Activated T-cell treated with anti-CD3 and anti-CD28 coated beads, Interleukin-2, amount 50 U/mL, for 72 hours (primary cell): ENCODE data around the gene DUSP22. TPM values are rescaled to one million over a fixed set of nuclear protein-coding genes. Genes with fewer than 3 reads are reported as not detected.
"Not testable (repeated sequence)": the region's sequence is repeated elsewhere in the genome, so short reads cannot be mapped to it uniquely, and the experiment has no call there.

Experiments
- ATAC-seq, 2 donors: fragments of 150-1000 bp; cut with Tn5 transposase; replicated peaks in 1 of 2; 2 replicates each; pipeline ENCODE4 v1.10.0; 2021; ENCODE audit warnings: moderate library complexity in 2 of 2, mild to moderate bottlenecking in 1 of 2
- DNase-seq, 2 donors: peaks; one replicate each; pipeline ENCODE4 v3.0.0; 2021 to 2022; ENCODE audit warnings: mixed read lengths in 1 of 2
- H3K27ac Mint-ChIP-seq: one replicate; pipeline ENCODE4 v1.8.0; 2022; ENCODE audit warnings: mild to moderate bottlenecking, moderate library complexity, mixed read lengths
- H3K27me3 Mint-ChIP-seq: one replicate; pipeline ENCODE4 v1.8.0; 2022; ENCODE audit warnings: low read depth, mixed read lengths
- H3K36me3 Mint-ChIP-seq, 2 donors: one replicate each; pipeline ENCODE4 v1.8.0; 2022; ENCODE audit warnings: mixed read lengths in 2 of 2, mild to moderate bottlenecking in 1 of 2; ENCODE audit not compliant: insufficient read depth in 2 of 2
- H3K4me1 Mint-ChIP-seq: one replicate; pipeline ENCODE4 v1.8.0; 2022; ENCODE audit warnings: low read depth, mixed read lengths
- H3K4me3 Mint-ChIP-seq, 2 donors: one replicate each; pipeline ENCODE4 v1.8.0; 2022; ENCODE audit warnings: mild to moderate bottlenecking in 2 of 2, mixed read lengths in 2 of 2, moderate library complexity in 2 of 2
- H3K9me3 Mint-ChIP-seq, 2 donors: one replicate each; pipeline ENCODE4 v1.8.0; 2022; ENCODE audit warnings: mixed read lengths in 2 of 2
- total RNA-seq, 2 donors: library from RNA; stranded (reverse); gene quantifications; one replicate each; pipeline ENCODE4 v1.2.3, GENCODE V29; 2022

DUSP22 gene
- total RNA-seq, 2 donors from 2014 or later = 43.6 to 48.6 TPM

DNA sequence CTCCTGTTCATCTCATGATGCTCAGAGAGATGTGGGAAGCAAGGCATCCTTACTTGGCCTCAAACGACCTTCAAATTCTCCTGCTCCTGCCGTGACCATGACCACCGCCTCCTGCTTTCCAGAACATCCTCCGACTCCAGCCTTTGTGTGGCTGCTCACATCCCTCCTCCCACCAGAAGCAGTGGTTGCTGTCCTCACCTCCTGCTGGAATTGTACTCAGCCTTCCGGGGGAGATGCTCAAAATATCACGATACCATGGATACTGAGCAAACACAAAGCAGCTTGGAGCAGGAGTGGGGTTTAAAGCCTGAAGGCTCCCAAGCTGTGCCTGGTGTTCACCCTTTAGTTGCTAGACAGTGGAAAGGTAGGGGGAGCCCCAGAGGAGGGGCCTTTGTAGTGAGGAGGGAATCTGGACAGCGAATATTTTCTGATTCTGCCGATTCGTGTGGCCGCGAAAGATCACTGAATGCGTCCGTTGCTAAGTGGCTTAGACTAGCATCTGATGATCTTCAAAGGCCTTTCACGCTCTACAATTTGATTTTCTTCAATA lies 9.3 kb upstream of the DUSP22 start:
- H3K27me3 Mint-ChIP-seq = no peaks in the 10 kb centered on the region
- peaks cover 2 to 8% of the 10 kb centered on the region in 2 donors for H3K36me3 Mint-ChIP-seq
- ATAC-seq = no peak
- DNase-seq = no peak
- H3K4me1 Mint-ChIP-seq = peaks cover 29% of the 10 kb centered on the region
- no peaks in the 10 kb centered on the region for H3K9me3 Mint-ChIP-seq
- H3K4me3 Mint-ChIP-seq = no peak overlapping the region
- H3K27ac Mint-ChIP-seq = no peak overlapping the region

DNA sequence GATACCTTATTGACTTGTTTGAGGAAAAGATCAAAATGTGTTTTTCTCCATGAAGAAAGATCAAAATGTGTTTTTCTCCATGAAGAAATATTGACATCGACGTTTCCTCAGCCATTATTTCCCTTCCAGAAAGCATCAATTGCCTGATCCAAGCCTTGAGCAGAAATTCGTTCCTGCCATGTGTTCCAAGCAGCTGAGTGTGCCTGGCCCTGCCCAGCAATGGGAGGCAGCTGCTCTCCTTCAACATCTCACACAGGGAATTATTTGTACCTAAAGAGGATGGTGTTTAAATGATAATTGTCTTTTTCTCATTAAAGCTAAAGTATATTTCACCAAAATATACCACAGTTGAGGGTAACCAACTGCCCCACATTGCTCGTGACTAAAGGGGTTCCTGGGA lies 7.8 kb upstream of the DUSP22 start:
- ATAC-seq = no peak
- no peak for DNase-seq
- Mint-ChIP-seq H3K36me3 (peaks cover 2 to 8% of the 10 kb centered on the region in 2 donors), H3K9me3 (no peaks in the 10 kb centered on the region), H3K4me3 (no peak overlapping the region), H3K27ac (no peak overlapping the region), H3K27me3 (no peaks in the 10 kb centered on the region), H3K4me1 (peaks cover 38% of the 10 kb centered on the region)

GRCh38 chr6:285030-285771 lies 7.1 kb upstream of the DUSP22 start:
- H3K27me3 Mint-ChIP-seq = no peaks in the 10 kb centered on the region
- peaks cover 43% of the 10 kb centered on the region for H3K4me1 Mint-ChIP-seq
- DNase-seq (no peak), ATAC-seq (peak; percentile 25 to 34)
- H3K36me3 Mint-ChIP-seq = peaks cover 2 to 8% of the 10 kb centered on the region in 2 donors
- H3K4me3 Mint-ChIP-seq = peak overlapping the region in 1 of 2 donors; percentile 1
- no peak overlapping the region for H3K27ac Mint-ChIP-seq
- no peaks in the 10 kb centered on the region for H3K9me3 Mint-ChIP-seq

GRCh38 chr6:285902-286301 lies 6.4 kb upstream of the DUSP22 start:
- DNase-seq, H3K36me3 Mint-ChIP-seq, ATAC-seq, H3K4me3 Mint-ChIP-seq, H3K27me3 Mint-ChIP-seq, H3K9me3 Mint-ChIP-seq, H3K27ac Mint-ChIP-seq: not testable (repeated sequence)
- H3K4me1 Mint-ChIP-seq = peaks cover 49% of the 10 kb centered on the region

- Mint-ChIP-seq H3K27me3 (no peaks in the 10 kb centered on the region), H3K4me3 (peak overlapping the region; percentile 6 to 44), H3K4me1 (peaks cover 53% of the 10 kb centered on the region), H3K9me3 (no peaks in the 10 kb centered on the region), H3K27ac (no peak overlapping the region), H3K36me3 (peaks cover 0 to 2% of the 10 kb centered on the region in 2 donors)
- DNase-seq = no peak
- ATAC-seq = no peak
Observed at GRCh38 chr6:286681-287488, 5.4 kb upstream of the DUSP22 start.

DNA sequence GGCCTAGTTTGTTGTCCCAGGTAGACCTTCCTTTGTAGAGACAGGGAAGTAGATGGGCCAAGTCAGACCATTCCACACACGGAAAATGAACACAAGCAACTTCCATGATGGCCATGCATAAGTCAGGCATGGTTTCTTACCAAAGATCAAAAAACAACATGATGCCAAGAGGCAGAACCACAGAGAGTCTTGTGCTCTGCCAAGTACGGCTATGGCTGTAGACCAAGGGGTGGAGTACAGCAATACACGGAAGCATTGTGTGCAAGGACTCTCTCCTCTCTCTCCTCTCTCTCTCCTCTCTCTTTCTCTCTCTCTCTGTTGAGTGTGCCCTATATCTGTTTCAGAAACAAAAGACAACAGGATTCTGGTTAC lies 4.8 kb upstream of the DUSP22 start:
- no peaks in the 10 kb centered on the region for H3K27me3 Mint-ChIP-seq
- no peak overlapping the region for H3K27ac Mint-ChIP-seq
- ATAC-seq = no peak
- no peak overlapping the region for H3K4me3 Mint-ChIP-seq
- no peak for DNase-seq
- H3K4me1 Mint-ChIP-seq = peaks cover 53% of the 10 kb centered on the region
- no peaks in the 10 kb centered on the region for H3K9me3 Mint-ChIP-seq
- H3K36me3 Mint-ChIP-seq = peaks cover 0 to 2% of the 10 kb centered on the region in 2 donors

DNA sequence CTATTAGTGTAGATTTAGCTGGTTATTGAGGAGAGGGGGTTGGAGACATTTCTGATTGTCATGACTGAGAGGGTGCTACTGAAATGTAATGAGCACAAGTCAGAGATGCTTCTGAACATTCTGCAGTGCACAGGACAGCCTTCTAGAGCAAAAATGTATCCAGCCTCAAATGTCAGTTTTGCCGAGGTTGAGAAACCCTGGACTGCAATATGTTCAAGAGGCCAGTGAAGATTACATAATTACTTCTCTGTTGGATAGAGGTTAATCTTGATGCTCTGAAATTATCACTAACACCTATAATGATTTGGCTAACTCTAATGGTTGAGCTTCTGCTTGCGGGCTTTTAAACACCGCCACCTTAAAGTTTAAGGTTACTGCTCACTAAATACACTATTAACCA lies 3.4 kb upstream of the DUSP22 start:
- Mint-ChIP-seq H3K36me3 (peaks cover 4 to 7% of the 10 kb centered on the region in 2 donors), H3K27me3 (no peaks in the 10 kb centered on the region), H3K9me3 (peaks cover 0 to 2% of the 10 kb centered on the region in 2 donors), H3K27ac (no peak overlapping the region), H3K4me1 (peaks cover 61% of the 10 kb centered on the region), H3K4me3 (no peak overlapping the region)
- no peak for ATAC-seq
- DNase-seq = no peak

DNA sequence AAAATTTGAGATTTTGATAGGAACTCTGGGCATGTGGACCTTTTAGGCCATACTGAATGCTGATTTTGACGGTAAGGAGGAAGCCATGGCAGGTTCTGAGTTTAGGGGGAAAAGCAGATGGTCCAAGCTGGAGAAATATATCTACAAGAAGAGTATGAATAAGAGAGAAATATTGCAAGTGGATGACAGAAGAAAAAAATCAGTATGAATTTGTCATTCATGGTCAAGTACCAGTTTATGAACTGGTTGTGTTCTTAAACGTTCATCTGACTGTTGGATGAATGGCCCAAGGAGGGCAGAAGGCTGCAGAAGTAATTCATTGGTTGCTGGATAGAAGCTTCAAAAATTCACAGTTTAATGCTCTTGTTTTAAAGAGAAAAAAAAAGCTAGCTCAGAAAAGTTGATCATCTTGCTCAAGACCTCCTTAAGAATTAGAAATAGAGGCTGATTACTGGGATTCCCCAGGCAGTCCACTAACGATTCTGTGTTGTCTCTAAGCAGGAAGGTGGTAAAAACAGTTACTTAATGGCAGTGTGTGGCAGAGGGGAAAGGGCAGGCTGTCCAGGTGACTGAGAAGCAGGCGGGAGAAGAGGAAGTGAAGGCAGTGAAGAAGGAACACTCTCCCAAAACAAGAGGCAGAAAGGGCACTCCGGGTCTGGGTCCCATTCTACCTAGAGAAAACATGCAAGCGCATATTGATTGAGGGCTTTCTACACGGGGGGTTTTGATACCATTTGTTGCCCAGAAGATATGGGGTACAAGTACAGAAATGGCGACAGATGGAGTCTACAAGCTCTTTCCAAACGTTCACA lies 2.0 kb upstream of the DUSP22 start:
- H3K27me3 Mint-ChIP-seq = no peaks in the 10 kb centered on the region
- H3K9me3 Mint-ChIP-seq = peaks cover 0 to 2% of the 10 kb centered on the region in 2 donors
- H3K4me3 Mint-ChIP-seq = peak overlapping the region; percentile 22 to 29
- peaks cover 66% of the 10 kb centered on the region for H3K4me1 Mint-ChIP-seq
- peaks cover 4 to 7% of the 10 kb centered on the region in 2 donors for H3K36me3 Mint-ChIP-seq
- no peak for ATAC-seq
- H3K27ac Mint-ChIP-seq = peak overlapping the region; percentile 3
- no peak for DNase-seq

GRCh38 chr6:291204-291696 lies 1.0 kb upstream of the DUSP22 start:
- H3K36me3 Mint-ChIP-seq = peaks cover 4 to 7% of the 10 kb centered on the region in 2 donors
- H3K27me3 Mint-ChIP-seq = no peaks in the 10 kb centered on the region
- peaks cover 0 to 2% of the 10 kb centered on the region in 2 donors for H3K9me3 Mint-ChIP-seq
- peak overlapping the region; percentile 48 for H3K27ac Mint-ChIP-seq
- H3K4me1 Mint-ChIP-seq = peaks cover 68% of the 10 kb centered on the region
- DNase-seq = no peak
- H3K4me3 Mint-ChIP-seq = peak overlapping the region; percentile 68 to 73
- ATAC-seq = no peak

GRCh38 chr6:292506-293192 lies 362 bp downstream of the DUSP22 start:
- peaks cover 4 to 6% of the 10 kb centered on the region in 2 donors for H3K36me3 Mint-ChIP-seq
- peak overlapping the region; percentile 75 for H3K27ac Mint-ChIP-seq
- peaks cover 69% of the 10 kb centered on the region for H3K4me1 Mint-ChIP-seq
- peak; percentile 79 to 82 for DNase-seq
- peak overlapping the region; percentile 85 to 88 for H3K4me3 Mint-ChIP-seq
- H3K9me3 Mint-ChIP-seq = peaks cover 0 to 2% of the 10 kb centered on the region in 2 donors
- peak; percentile 45 to 46 for ATAC-seq
- no peaks in the 10 kb centered on the region for H3K27me3 Mint-ChIP-seq

DNA sequence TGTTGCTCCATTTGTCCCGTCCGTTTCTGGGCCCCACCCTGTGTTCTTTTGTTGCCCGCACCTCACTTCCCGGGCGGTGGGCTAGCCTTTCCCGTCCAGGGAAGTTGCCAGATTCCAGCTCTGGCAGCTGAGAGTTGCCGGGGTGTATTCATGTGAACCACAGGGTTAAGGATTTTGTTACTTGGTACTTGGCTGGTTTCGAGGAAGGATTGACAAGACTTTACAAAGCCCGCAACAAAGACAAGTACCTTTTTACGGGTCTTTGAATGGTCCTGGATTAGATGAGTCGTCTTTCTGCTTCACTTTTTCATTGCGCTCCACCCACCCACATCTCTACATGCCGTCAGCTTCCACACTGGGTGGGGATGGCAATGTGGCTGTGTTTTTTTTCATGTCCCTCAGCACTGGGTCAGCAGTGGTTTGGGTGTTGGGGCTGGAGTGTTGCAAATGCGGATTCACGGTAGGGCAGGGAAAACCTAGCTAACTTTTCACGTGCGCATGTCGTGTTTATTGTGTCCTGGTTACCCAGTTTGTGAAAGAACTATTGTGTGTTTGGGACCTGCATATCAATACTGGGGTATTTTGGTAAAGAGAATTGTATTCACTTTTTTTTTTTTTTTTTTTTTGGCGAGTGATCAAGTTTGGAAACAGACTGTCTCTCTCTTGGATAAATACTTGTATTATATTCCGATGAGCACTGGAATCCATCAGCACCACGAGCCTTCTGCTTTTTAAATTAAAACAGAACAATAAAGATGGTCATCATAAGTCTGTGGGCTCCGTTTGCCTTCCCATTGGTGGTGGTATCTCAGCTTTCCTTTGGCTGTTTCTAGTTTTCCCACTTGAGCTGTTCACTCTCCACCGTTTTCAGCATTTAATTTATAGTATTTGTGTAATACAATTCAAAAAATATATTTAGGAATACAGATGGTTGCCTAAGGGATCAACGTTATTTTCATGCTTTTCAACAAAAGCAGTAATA lies 1.2 kb downstream of the DUSP22 start:
- Mint-ChIP-seq H3K4me3 (peak overlapping the region; percentile 85 to 88), H3K27ac (peak overlapping the region; percentile 75), H3K9me3 (peaks cover 0 to 2% of the 10 kb centered on the region in 2 donors), H3K4me1 (peaks cover 66% of the 10 kb centered on the region), H3K27me3 (no peaks in the 10 kb centered on the region), H3K36me3 (peaks cover 4 to 5% of the 10 kb centered on the region in 2 donors)
- ATAC-seq (peak; percentile 6 to 13), DNase-seq (peak; percentile 45 to 56)
